Ovary (tissue), 9 donors: ENCODE data around the gene MAPKAP1. TPM values are rescaled to one million over a fixed set of nuclear protein-coding genes. Genes with fewer than 3 reads are reported as not detected.

Experiments used
- DNase-seq, 5 donors: peaks; one replicate each; pipeline ENCODE4 v3.0.0-alpha.2; 2019 to 2020
- H3K27ac ChIP-seq, 2 donors: fragments of 200-600 bp; one replicate each; pipeline versions ENCODE4 v1.5.1 to v1.8.0; 2019 to 2022
- H3K27me3 ChIP-seq: fragments of 200-600 bp; one replicate; pipeline ENCODE4 v1.8.0; 2022
- H3K36me3 ChIP-seq: fragments of 200-600 bp; sonication (generic); one replicate; pipeline ENCODE4 v1.5.1; 2019
- H3K4me1 ChIP-seq: one replicate; pipeline ENCODE4 v1.8.1; 2013; ENCODE audit warnings: mild to moderate bottlenecking, moderate library complexity; ENCODE audit not compliant: insufficient read depth
- H3K4me3 ChIP-seq: fragments of 200-600 bp; sonication (generic); one replicate; pipeline ENCODE4 v1.5.1; 2017
- H3K9me3 ChIP-seq, 2 donors: fragments of 200-600 bp in 1 of 2; sonication (generic) in 1 of 2; one replicate each; pipeline versions ENCODE4 v1.5.1 to v1.8.1; 2013 to 2019; ENCODE audit warnings: mild to moderate bottlenecking in 1 of 2, moderate library complexity in 1 of 2
- EP300 ChIP-seq: sonication (generic); formaldehyde crosslinking; IDR thresholded peaks from one replicate; pipeline ENCODE4 v1.6.1; 2017; ENCODE audit warnings: antibody characterized with exemption
- POLR2A ChIP-seq: fragments of 450-650 bp; IDR thresholded peaks from one replicate; pipeline ENCODE4 v1.6.1; 2017; ENCODE audit warnings: antibody characterized with exemption, mild to moderate bottlenecking, moderate library complexity
- WGBS, 3 donors: extraction: QIAGEN DNeasy Blood & Tissue Kit in 1 of 3; methylation state at CpG; one replicate each; pipeline versions ENCODE4 v1.1.5 to v1.1.7; 2013 to 2017; 5-methylcytosine and 5-hydroxymethylcytosine counted together
- intact Hi-C, 4 donors: fragments of 100-400 bp; cut with DNase I; formaldehyde crosslinking; loops; one replicate each; pipeline versions ENCODE4 v1.11.0 to v1.15.1; 2022 to 2023
- polyA plus RNA-seq, 2 donors: library from polyadenylated mRNA; stranded (reverse); fragments of 200-250 nt in 1 of 2; fragments of 350-450 nt in 1 of 2; fragmentation: Illumina TruSeq in 1 of 2; extraction: RNeasy Lipid Tissue Mini Kit (QIAGEN cat#74804) in 1 of 2; gene quantifications; one replicate each; pipeline ENCODE4 v1.2.3, GENCODE V29; 2013 to 2014
- total RNA-seq, 7 donors: library from RNA; depleted of rRNA in 2 of 7; stranded (reverse); fragments of >200 nt in 2 of 7; fragmentation: NEBNext Ultra II Directional in 3 of 7; extraction: Animal tissue kit (Norgen Biotek cat#: 25700) in 3 of 7; gene quantifications; one replicate each; pipeline versions ENCODE4 v1.1.0 to v1.2.4, GENCODE V29; 2016 to 2023
- TF ChIP-seq, protein P1 (sequence below), 3 donors: fragments of 450-650 bp in 2 of 3; fragments of 200-600 bp in 1 of 3; IDR thresholded peaks; one replicate each; pipeline versions ENCODE4 v1.5.1 to v1.8.0; 2016 to 2022; ENCODE audit warnings: antibody characterized with exemption in 3 of 3, mild to moderate bottlenecking in 1 of 3
- donor health status: DM: no; HTN: no; CAD: no; lungs with moderate emphysema.
- donor health status: DM: no; HTN: no; CAD: no.
- donor health status: Bipolar disorder and iron deficiency.
- donor health status: DM: yes; HTN: yes; CAD: no.
- donor health status: DM: no; HTN: no; CAD: no.
- donor health status: DM: yes; HTN: yes; CAD: no.

Gene MAPKAP1
- total and polyA plus RNA-seq, 9 donors: 43.3 to 86.5 (median 50.2) TPM

DNA sequence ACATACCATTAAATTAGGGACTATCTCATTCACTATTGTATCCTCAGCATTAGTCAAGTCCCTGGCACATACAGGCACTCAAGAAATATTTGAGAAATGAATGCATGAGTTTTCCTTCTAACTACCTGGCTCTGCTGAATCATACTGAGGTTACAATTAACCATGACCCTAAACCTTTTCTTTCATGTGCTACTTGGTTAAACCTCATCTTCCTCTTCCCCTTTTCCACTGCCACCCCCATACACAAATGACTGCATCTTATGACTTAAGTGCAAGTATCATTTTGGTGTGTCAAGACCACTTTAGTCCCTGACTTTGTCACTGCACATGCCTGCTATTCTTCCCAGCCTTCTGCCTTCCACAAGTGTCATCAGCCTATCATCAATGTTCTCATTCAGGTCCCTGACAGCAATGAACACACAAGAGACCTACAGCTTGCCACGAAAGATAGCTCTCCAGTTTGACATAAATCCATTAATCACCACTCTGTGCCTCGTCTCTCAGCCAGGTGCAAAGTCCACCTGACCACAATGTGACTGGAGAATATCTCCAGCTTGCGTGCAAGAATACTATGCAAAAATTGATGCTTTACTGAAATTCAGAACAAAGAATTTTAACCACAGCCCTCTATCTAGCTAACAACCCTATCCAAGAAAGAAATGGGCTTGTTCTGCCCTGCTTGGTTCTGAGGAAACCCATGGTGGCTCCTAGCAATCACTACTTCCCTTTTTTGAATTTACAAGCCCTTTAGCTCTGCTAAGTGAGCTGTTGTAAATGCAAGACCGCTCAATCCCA, 74.5 kb downstream of the MAPKAP1 start:
- Histone ChIP-seq H3K27ac (no peak overlapping the region), H3K9me3 (no peaks in the 10 kb centered on the region), H3K4me3 (no peak overlapping the region), H3K27me3 (no peaks in the 10 kb centered on the region), H3K4me1 (peaks cover 3% of the 10 kb centered on the region), H3K36me3 (no peaks in the 10 kb centered on the region)
- 95 to 98% (median 98%) methylated on average over 4 of the region's 4 CpGs for WGBS, 3 donors
- TF ChIP-seq POLR2A (no peak), EP300 (no peak)
- TF ChIP-seq, protein P1, sequence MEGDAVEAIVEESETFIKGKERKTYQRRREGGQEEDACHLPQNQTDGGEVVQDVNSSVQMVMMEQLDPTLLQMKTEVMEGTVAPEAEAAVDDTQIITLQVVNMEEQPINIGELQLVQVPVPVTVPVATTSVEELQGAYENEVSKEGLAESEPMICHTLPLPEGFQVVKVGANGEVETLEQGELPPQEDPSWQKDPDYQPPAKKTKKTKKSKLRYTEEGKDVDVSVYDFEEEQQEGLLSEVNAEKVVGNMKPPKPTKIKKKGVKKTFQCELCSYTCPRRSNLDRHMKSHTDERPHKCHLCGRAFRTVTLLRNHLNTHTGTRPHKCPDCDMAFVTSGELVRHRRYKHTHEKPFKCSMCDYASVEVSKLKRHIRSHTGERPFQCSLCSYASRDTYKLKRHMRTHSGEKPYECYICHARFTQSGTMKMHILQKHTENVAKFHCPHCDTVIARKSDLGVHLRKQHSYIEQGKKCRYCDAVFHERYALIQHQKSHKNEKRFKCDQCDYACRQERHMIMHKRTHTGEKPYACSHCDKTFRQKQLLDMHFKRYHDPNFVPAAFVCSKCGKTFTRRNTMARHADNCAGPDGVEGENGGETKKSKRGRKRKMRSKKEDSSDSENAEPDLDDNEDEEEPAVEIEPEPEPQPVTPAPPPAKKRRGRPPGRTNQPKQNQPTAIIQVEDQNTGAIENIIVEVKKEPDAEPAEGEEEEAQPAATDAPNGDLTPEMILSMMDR (IDR thresholded peaks at IDR 0.05): no peak
- DNase-seq: no peak
- intact Hi-C loops: loop anchor here (5.0 to 10.0 kb wide), 2 partner anchors 225 to 228 kb away; no protein-coding TSS in a partner anchor

DNA sequence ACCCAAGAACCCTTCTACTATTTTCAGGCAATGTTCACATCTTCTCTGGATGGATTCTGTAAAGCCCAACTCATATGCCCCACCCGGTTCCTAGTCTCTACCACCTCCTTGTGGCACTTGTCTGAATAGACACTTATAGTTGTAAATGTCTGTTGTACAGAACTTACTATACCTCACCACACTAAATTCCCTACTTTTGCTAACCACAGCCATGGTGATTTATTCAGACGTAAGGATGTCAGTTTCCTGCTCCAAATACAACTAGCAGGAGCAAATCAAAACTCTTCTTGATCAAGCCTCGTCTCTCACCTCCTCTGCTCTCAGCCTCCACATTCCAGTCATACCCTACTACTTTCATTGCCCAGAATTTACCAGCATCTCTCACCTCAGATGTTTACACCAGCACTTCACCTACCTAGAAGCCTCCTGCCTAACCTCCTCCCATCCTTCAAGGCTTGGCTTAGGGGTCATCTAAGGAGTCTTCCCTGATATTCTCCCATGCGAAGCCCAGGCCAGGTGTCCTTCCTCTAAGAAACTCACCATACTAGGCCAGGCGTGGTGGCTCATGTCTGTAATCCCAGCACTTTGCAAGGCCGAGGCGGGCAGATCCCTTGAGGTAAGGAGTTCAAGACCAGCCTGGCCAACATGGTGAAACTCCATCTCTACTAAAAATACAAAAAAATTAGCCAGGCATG, 75.5 kb downstream of the MAPKAP1 start:
- Histone ChIP-seq H3K27me3 (no peaks in the 10 kb centered on the region), H3K4me1 (peaks cover 3% of the 10 kb centered on the region), H3K9me3 (no peaks in the 10 kb centered on the region), H3K36me3 (no peaks in the 10 kb centered on the region), H3K27ac (no peak overlapping the region), H3K4me3 (no peak overlapping the region)
- 81 to 86% (median 84%) methylated on average over 7 of the region's 7 CpGs for WGBS, 3 donors
- intact Hi-C loops: loop anchor here (5.0 to 10.0 kb wide), 2 partner anchors 224 to 227 kb away; no protein-coding TSS in a partner anchor
- no peak for DNase-seq
- TF ChIP-seq, protein P1 (IDR thresholded peaks at IDR 0.05): peak in 2 of 3 donors; percentile 47 to 51
- no peak for TF ChIP-seq EP300
- no peak for TF ChIP-seq POLR2A

DNA sequence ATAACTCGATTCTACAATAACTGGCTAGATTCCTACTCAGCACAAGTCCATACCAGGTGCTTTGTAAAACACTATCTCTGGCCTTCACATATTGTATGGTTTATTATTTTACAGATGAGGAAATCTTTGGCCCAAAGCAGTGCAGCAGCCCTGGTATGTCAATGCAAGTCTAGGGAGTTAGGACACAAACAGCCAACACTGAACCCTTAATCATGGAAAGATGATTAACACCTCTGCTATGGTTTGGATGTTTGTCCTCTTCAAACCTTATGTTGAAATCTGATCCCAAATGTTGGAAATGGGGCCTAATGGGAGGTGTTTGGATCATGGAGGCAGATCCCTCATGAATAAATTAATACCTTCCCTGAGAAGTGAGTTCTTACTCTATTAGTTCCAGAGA, 76.6 kb downstream of the MAPKAP1 start:
- no peak for DNase-seq
- Histone ChIP-seq H3K4me1 (peaks cover 7% of the 10 kb centered on the region), H3K9me3 (no peaks in the 10 kb centered on the region), H3K36me3 (no peaks in the 10 kb centered on the region), H3K27ac (no peak overlapping the region), H3K4me3 (no peak overlapping the region), H3K27me3 (no peaks in the 10 kb centered on the region)
- WGBS, 3 donors: 82 to 94% (median 84%) methylated on average over 1 of the region's 1 CpG
- TF ChIP-seq EP300 (no peak), POLR2A (no peak)
- TF ChIP-seq, protein P1 (IDR thresholded peaks at IDR 0.05): no peak
- intact Hi-C loops: loop anchor here (5.0 to 10.0 kb wide), 2 partner anchors 223 to 226 kb away; no protein-coding TSS in a partner anchor

DNA sequence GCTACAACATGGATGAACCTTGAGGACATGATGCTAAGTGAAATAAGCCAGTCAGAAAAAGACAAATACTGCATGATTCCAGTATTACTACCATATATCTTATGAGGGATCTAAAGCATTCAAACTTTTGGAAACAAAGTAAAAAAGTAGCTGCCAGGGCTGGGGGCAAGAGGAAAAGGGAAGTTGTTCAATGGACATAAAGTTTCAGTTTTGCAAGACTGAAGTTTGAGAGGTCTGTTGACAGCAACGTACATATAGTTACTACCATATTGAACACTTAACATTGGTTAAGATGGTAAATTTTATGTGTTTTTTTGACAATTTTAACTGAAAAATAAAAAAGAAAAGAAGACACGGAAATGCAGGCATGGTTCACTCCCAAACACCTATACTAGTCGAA, 77.6 kb downstream of the MAPKAP1 start:
- no peak for DNase-seq
- TF ChIP-seq, protein P1 (IDR thresholded peaks at IDR 0.05): no peak
- TF ChIP-seq EP300: no peak
- TF ChIP-seq POLR2A: no peak
- no peaks in the 10 kb centered on the region for H3K36me3 ChIP-seq
- WGBS, 3 donors: 90 to 94% (median 92%) methylated on average over 3 of the region's 3 CpGs
- H3K4me3 ChIP-seq: no peak overlapping the region
- H3K9me3 ChIP-seq: no peaks in the 10 kb centered on the region
- H3K4me1 ChIP-seq: peaks cover 5% of the 10 kb centered on the region
- intact Hi-C loops: no loop called here
- no peak overlapping the region for H3K27ac ChIP-seq
- no peaks in the 10 kb centered on the region for H3K27me3 ChIP-seq
